Hepatocyte (in vitro differentiated cells): ENCODE data around the gene LRRIQ3. TPM values are rescaled to one million over a fixed set of nuclear protein-coding genes. Genes with fewer than 3 reads are reported as not detected.

ENCODE experiments used
- DNase-seq: peaks from one replicate; pipeline ENCODE4 v3.0.0-alpha.2; 2016; ENCODE audit warnings: low spot score
- H2AFZ ChIP-seq: fragments of 200-600 bp; sonication (generic); 2 replicates; pipeline ENCODE4 v1.6.0; 2016; ENCODE audit warnings: antibody characterized with exemption, mild to moderate bottlenecking
- H3K27ac ChIP-seq: fragments of 200-600 bp; sonication (generic); 2 replicates; pipeline ENCODE4 v1.5.1; 2016; ENCODE audit warnings: mild to moderate bottlenecking
- H3K27me3 ChIP-seq: fragments of 200-600 bp; sonication (generic); 2 replicates; pipeline ENCODE4 v1.6.1; 2016
- H3K36me3 ChIP-seq: fragments of 200-600 bp; sonication (generic); replicated peaks from 2 replicates; pipeline ENCODE4 v1.5.1; 2016; ENCODE audit warnings: low read depth; ENCODE audit not compliant: insufficient read depth
- H3K4me1 ChIP-seq: fragments of 200-600 bp; sonication (generic); 2 replicates; pipeline ENCODE4 v1.5.1; 2016; ENCODE audit warnings: mild to moderate bottlenecking, moderate library complexity; ENCODE audit not compliant: insufficient read depth
- H3K4me2 ChIP-seq: fragments of 200-600 bp; sonication (generic); 2 replicates; pipeline ENCODE4 v1.6.0; 2016
- H3K4me3 ChIP-seq: fragments of 200-600 bp; sonication (generic); 2 replicates; pipeline ENCODE4 v1.5.1; 2016; ENCODE audit warnings: mild to moderate bottlenecking
- H3K79me2 ChIP-seq: fragments of 200-600 bp; sonication (generic); 2 replicates; pipeline ENCODE4 v1.6.0; 2017; ENCODE audit warnings: mild to moderate bottlenecking
- H3K9me2 ChIP-seq: fragments of 200-600 bp; sonication (generic); replicated peaks from 2 replicates; pipeline ENCODE4 v1.6.0; 2017; ENCODE audit warnings: mild to moderate bottlenecking; ENCODE audit not compliant: insufficient read depth
- H3K9me3 ChIP-seq: fragments of 200-600 bp; sonication (generic); 2 replicates; pipeline ENCODE4 v1.5.1; 2016; ENCODE audit warnings: low read depth, mild to moderate bottlenecking
- H4K20me1 ChIP-seq: fragments of 200-600 bp; sonication (generic); 2 replicates; pipeline ENCODE4 v1.6.0; 2016; ENCODE audit warnings: mild to moderate bottlenecking; ENCODE audit not compliant: insufficient read depth, poor library complexity, severe bottlenecking
- EZH2 ChIP-seq: fragments of 200-600 bp; sonication (generic); IDR thresholded peaks from 2 replicates; pipeline ENCODE4 v1.6.1; 2016; ENCODE audit warnings: antibody characterized with exemption, mild to moderate bottlenecking, borderline replicate concordance
- EZH2phosphoT487 ChIP-seq: fragments of 200-600 bp; sonication (generic); IDR thresholded peaks from one replicate; pipeline ENCODE4 v1.6.1; 2018; ENCODE audit warnings: antibody characterized with exemption, mild to moderate bottlenecking, low read depth, moderate library complexity; ENCODE audit not compliant: unreplicated experiment, severe bottlenecking
- WGBS: methylation state at CpG from one replicate; pipeline ENCODE4 v1.1.6; 2016; ENCODE audit warnings: low lambda C conversion rate; ENCODE audit errors: missing lambda C conversion rate; 5-methylcytosine and 5-hydroxymethylcytosine counted together
- polyA plus RNA-seq: library from polyadenylated mRNA; unstranded; fragments of >200 nt; fragmentation: Nextera tagmentation; extraction: Ambion mirVana; gene quantifications from 2 replicates; pipeline ENCODE4 v1.2.1, GENCODE V29; 2016
- total RNA-seq: library from RNA; depleted of rRNA; stranded (reverse); fragments of >200 nt; gene quantifications from 2 replicates; pipeline ENCODE4 v1.2.3, GENCODE V29; 2014
- TF ChIP-seq, protein P1 (sequence below): fragments of 200-600 bp; sonication (generic); IDR thresholded peaks from 2 replicates; pipeline ENCODE4 v1.5.1; 2016; ENCODE audit warnings: antibody characterized with exemption, mild to moderate bottlenecking; ENCODE audit not compliant: poor library complexity

LRRIQ3 gene
- total and polyA plus RNA-seq, 2 experiments from 2014 or later: 0.40 TPM; not detected in 1

DNA sequence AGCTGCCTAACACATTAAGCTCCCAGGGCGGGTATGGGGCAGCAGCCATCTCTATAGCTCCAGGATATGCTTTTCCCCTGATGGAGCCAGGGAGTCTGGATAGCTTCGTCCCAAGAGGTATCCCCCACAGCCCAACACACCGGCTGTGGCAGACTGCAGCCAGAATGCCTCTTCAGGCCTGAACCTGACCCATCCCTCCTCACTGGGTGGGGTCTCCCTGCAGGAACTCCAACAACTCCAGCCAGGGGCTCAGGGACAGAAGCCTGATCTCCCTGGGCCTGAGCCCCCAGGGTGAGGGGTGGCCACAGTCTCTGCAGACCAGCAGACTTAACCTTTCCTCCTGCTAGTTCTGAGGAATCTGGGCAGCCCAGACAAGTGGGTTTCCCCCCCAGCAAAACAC, 159.9 kb downstream of the LRRIQ3 start:
- DNase-seq: no peak
- Histone ChIP-seq H3K9me3 (peaks cover 3% of the 10 kb centered on the region), H3K4me3 (no peak overlapping the region), H3K36me3 (no peaks in the 10 kb centered on the region), H3K79me2 (no peaks in the 10 kb centered on the region), H3K27ac (no peak overlapping the region), H4K20me1 (no peaks in the 10 kb centered on the region), H2AFZ (no peak overlapping the region), H3K27me3 (no peaks in the 10 kb centered on the region), H3K9me2 (no peaks in the 10 kb centered on the region), H3K4me1 (no peaks in the 10 kb centered on the region), H3K4me2 (no peak overlapping the region)
- WGBS: 88% methylated on average over 3 of the region's 3 CpGs
- TF ChIP-seq, protein P1, sequence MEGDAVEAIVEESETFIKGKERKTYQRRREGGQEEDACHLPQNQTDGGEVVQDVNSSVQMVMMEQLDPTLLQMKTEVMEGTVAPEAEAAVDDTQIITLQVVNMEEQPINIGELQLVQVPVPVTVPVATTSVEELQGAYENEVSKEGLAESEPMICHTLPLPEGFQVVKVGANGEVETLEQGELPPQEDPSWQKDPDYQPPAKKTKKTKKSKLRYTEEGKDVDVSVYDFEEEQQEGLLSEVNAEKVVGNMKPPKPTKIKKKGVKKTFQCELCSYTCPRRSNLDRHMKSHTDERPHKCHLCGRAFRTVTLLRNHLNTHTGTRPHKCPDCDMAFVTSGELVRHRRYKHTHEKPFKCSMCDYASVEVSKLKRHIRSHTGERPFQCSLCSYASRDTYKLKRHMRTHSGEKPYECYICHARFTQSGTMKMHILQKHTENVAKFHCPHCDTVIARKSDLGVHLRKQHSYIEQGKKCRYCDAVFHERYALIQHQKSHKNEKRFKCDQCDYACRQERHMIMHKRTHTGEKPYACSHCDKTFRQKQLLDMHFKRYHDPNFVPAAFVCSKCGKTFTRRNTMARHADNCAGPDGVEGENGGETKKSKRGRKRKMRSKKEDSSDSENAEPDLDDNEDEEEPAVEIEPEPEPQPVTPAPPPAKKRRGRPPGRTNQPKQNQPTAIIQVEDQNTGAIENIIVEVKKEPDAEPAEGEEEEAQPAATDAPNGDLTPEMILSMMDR: no peak
- no peak for TF ChIP-seq EZH2
- no peak for TF ChIP-seq EZH2phosphoT487

DNA sequence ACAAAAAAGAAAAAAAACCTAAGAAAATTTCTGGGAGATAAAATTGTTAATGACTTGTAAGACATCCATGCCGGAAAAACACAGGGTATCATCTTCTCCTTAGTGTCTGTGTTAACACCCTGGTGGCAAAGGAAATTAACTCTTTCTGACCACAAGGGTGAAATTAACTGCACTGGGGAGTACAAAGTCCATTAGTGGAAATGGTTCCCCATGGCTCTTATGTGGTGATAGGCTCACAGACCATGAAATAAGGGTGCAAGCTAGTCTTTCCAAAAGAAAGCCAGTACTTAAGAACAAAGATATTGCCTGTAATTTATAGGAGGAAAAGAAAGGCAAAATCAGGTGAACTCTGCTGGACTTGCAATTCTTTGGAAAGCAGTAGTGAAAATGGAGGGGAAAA, 185.4 kb downstream of the LRRIQ3 start:
- Histone ChIP-seq H2AFZ (no peak overlapping the region), H3K27ac (no peak overlapping the region), H3K4me1 (no peaks in the 10 kb centered on the region), H4K20me1 (no peaks in the 10 kb centered on the region), H3K4me2 (no peak overlapping the region), H3K27me3 (no peaks in the 10 kb centered on the region), H3K79me2 (no peaks in the 10 kb centered on the region), H3K9me3 (no peaks in the 10 kb centered on the region), H3K36me3 (no peaks in the 10 kb centered on the region), H3K4me3 (no peak overlapping the region), H3K9me2 (no peaks in the 10 kb centered on the region)
- no peak for TF ChIP-seq EZH2
- TF ChIP-seq EZH2phosphoT487: no peak
- TF ChIP-seq, protein P1: no peak
- DNase-seq: no peak
- 0% methylated on average over 1 of the region's 1 CpG for WGBS

DNA sequence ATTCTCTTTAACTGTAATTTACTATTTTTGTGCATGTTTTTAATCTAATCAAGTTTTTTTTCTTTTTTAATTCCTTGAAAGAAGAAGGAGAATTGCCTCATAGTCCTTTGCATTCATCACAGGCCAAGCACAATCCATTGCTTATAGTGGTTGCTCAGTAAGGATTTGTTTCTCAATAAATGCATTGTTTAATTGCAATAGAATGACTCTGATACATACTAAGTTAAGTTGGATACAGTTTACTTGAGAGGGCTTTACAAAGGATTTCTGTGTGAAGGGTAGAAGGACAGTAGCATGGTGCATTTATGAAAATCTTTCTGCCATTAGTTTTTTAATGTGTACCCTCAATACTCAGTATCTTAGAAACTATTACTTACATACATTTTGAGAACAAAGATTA, 186.2 kb downstream of the LRRIQ3 start:
- Histone ChIP-seq H3K9me2 (no peaks in the 10 kb centered on the region), H3K27me3 (no peaks in the 10 kb centered on the region), H3K36me3 (no peaks in the 10 kb centered on the region), H3K4me1 (no peaks in the 10 kb centered on the region), H2AFZ (no peak overlapping the region), H3K4me3 (no peak overlapping the region), H3K4me2 (no peak overlapping the region), H4K20me1 (no peaks in the 10 kb centered on the region), H3K9me3 (no peaks in the 10 kb centered on the region), H3K79me2 (no peaks in the 10 kb centered on the region), H3K27ac (no peak overlapping the region)
- TF ChIP-seq EZH2 (no peak), EZH2phosphoT487 (no peak)
- TF ChIP-seq, protein P1: no peak
- DNase-seq: no peak

DNA sequence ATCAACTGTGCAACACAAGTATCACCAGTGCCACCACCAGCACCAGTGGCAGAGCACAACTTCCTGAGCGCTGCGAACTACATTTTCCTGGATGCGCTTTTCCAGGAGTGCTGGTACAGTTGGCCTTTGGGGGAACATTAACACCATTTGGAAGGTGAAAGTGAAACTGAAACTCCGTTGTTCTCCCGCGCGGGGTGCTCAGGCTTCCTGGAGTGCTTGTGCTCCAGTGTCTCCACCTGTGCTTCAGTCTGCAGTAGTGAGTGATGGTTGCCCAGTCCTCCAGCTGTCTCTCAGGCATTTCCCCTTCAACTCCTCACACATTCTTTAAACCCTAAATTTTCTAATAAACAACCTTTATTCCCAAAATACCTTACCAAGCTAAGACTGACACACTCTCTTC, 187.8 kb downstream of the LRRIQ3 start:
- Histone ChIP-seq H3K9me3 (no peaks in the 10 kb centered on the region), H3K27me3 (no peaks in the 10 kb centered on the region), H4K20me1 (no peaks in the 10 kb centered on the region), H3K4me3 (no peak overlapping the region), H3K4me2 (no peak overlapping the region), H3K36me3 (no peaks in the 10 kb centered on the region), H2AFZ (no peak overlapping the region), H3K9me2 (no peaks in the 10 kb centered on the region), H3K79me2 (no peaks in the 10 kb centered on the region), H3K4me1 (no peaks in the 10 kb centered on the region), H3K27ac (no peak overlapping the region)
- no peak for DNase-seq
- WGBS: 91% methylated on average over 7 of the region's 7 CpGs
- TF ChIP-seq EZH2phosphoT487: no peak
- TF ChIP-seq, protein P1: no peak
